ENCODE measurements around the gene HOPX.
"Not testable (repeated sequence)": the region's sequence is repeated elsewhere in the genome, so short reads cannot be mapped to it uniquely, and the experiment has no call there.

HOPX gene

DNA sequence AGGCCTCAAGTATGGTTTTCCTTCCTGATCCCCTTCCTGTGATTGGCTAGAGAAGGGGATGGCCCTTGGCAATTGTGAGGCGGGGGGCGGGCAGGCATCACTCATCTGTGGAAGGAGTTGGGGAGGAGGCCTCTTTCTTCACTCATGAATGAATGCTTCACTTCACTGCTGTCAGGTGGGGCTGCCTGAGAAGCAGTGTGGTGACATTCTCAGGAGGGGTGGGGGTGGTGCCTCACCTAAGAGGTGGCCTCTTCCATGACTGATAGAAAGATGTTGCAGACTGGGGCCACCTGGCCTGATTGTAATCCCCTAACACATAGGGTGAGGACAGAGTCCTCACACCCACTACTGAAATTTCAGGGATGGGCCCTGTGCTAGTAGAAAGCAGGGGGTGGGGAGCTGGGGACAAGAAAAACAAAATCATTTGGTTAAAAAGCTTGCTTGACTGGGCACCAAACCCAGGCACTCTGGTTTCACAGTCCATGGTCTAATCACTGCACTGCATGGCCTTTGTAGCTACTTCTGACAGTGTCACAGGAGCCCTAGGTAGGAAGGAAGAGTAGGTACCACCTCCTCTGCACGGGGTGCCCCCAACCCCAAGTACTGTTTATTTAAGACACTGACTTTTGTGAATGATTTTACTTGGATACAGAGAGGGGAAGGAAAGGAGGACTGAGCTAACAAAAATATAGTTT is 5.6 kb upstream of the HOPX start:
- DNase-seq = no peak

DNA sequence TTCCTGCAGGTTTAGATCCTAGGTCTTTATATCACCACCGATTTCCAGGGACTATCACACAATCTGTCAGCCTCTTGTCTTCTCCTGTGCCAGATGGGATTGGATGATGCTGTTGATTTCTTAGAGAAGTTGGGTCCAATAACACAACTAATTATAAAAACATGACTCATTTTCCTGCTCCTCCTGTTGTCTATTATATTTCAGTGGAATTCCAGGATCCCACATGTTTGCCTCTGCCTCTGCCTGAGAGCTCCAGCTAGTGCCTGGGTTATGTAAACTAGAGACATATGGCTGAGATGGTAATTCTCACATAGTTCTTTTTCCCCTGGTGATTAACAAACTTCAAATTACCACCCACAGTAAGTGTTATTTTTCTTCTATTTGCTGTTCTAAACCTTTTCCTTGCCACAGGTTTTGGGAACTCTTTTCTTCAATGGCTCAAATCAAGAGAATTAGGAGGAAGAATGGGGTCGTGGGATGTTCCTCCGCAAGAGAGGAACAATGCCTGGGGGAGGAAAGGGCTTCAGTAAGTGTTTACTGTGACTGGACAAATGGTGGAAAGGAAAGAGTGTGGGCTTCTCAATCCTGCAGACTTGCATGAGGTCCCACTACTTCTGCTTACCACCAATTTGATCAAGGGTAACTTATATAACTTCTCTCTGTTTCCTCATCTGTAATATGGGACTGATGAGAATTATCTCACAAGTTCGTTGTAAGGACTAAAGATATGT is 3.4 kb upstream of the HOPX start:
- no peak for DNase-seq

DNA sequence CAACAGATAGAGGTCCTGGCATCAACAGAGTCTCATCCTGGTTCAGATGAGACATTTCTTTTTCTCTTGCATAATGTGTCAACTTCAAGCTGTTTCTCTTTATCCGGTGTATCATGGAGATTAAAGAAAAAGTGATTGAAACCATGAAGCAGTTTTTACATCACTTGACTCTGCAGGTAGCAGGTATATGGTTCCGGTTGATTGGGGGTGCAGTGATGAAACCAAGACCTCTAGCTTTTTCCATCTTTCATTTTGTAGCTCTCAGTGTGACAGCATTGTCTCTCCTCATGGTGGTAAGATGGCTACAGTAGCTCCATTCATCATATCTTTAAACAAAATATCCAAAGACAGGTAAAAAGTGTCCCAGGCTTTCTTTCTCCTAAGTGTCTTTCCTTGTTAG is 2.4 kb upstream of the HOPX start:
- DNase-seq = no peak

DNA sequence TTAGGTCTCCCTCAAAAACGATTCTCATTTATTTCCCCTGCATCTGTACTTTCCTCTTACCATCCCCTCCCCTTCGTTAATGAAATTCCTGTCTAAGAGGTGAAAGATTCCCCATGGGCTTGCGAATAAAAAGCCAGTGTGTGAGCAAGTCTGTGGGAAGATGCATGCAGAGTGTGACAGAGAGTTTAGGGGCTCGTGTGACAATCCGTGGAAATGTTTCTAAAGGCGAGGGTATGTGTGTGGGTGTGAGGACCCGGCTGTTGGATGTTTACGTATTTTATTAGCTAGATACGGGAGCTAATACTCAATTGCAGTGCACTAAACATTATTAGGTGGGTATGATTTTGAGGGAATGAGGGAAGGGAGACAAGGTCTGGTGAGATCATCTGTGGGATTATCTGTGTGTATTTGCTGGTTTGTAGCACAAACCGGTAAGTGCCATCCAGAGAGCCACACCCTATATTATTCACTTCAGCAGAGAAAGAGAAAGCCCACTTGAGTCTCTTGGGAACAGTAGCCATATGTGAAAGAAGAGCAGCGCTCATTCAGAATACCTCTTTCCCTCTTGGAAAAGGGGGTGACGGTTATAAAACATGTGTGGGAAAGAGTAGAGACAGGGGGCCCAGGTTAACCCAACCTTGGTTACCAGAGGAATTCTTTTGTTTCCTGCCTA is 893 bp upstream of the HOPX start:
- DNase-seq = no peak

DNA sequence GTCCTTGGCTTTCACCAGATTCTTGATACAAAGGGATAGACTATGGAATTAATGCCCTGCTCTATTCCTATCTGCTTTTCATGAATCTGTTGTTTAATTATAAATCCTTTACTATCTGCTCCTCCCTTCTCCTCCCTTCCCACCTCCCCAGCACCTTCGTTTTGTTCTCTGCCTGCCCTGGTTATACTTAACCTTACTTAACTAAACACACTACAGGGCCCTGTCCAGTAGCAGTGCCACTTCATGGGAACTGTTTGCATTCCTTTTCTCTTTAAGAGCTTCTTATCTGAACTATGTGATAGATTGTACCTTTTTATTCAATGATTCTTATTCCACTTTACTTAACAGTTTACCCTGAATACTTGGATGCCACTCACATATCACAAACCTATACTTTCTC is 830 bp downstream of the HOPX start:
- DNase-seq = no peak

DNA sequence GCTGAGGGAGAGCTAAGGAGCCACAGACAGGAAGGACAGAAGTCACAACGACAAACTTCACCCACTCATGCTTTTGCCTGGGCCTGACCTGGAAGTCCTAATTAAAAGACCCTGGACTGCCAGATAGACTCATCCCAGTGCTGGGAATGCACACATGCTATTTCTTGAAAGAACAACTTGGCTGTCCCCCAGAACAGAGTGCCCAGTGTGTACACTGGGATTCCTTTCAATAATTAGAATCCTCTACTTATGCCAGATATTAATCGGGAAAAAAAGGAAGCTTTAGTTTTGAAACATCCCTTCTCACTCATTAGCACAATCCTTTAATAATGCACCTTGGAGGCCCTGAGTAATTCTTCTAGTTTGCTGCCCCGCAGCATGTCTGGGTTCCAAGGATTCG is 3.4 kb downstream of the HOPX start:
- DNase-seq = no peak

DNA sequence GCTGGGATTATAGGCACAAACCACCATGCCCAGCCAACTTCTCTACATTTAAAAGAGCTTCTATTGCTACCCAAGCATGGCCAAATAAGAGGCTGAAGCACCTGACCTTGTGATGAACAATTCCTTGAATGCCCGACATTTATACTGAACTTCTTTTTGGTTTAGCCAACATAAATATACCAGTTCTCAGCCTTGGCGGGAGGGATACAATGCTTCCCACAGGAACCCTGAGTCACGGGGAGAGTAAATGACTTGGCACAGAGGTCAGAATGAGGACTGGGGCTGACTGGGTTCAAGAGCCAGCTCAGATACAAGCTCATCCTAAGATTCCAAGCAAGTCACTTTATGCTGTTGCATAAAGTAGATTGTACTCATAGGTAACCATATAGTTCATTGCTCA is 6.1 kb downstream of the HOPX start:
- DNase-seq = no peak

DNA sequence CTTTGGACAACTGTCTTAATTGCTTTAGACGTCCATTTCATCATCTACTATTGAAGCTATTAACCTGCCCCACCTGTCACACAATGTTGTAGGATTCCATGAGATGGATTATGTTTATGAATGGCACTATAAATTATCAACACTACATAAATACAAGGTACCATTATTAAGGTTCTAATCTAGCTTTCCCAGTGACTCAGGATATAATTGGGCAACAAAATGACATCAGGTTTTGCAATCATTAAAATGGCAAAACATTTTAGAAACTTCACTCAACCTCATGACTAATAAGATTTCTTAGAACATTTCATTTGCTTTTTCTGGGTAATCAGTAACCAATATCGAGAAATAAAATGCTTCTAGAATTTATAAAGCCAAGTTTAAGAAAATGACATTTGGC is 9.2 kb downstream of the HOPX start:
- DNase-seq = no peak

DNA sequence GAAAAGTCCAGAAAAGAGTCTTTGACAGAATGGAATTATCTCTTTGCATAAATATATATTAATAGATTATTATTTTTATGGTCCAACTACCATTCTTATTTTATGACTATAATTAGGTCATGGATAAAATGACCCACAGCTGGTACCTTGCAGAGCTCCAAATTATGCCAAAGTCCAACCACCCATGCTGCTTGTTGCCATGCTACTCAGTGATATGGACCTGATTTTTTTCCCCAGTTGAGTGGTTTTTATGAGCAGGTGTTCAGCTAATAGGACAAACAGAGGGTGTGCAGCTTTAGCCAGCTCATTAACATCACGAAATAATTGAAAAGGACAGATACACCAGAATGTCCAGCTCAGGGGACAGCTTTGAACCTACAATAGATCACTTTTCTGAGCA is 9.7 kb downstream of the HOPX start:
- no peak for DNase-seq

DNA sequence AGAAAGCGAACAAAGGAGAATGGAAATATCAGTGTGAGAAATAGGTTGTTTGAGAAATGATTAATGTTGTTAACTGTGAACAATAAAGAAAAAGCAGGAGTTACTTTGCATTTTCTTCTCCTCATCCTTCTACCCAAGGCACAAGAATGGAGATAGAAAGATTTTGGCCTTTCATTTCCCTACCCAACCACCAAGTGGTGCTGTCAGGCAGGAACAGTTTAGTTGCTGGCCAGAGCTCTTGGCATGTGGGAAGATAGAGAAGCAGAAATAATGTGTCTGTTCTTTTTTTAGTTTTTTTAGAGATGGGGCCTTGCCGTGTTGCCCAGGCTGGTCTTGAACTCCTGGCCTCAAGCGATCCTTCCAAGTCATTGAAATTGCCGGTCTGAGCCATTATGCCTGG is 12.8 kb downstream of the HOPX start:
- no peak for DNase-seq

DNA sequence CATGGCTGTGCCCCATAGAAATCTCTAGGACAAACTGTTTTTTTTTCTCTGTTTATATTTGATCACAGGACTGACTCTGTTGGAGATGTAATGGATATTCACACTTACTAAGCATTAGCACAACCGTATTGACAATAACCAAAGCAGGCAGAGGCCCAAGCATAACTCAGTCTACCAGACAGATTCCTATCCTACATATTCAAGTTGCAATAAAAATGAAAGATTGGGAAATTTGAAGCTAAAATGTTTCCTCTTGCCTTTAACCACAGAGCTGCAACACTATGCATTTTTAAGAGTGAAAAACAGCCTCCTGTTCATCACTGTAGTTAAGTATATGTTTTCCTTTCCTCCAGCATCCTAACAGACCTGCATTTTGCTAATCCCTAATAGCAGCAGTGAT is 13.7 kb downstream of the HOPX start:
- not testable (repeated sequence) for DNase-seq

DNA sequence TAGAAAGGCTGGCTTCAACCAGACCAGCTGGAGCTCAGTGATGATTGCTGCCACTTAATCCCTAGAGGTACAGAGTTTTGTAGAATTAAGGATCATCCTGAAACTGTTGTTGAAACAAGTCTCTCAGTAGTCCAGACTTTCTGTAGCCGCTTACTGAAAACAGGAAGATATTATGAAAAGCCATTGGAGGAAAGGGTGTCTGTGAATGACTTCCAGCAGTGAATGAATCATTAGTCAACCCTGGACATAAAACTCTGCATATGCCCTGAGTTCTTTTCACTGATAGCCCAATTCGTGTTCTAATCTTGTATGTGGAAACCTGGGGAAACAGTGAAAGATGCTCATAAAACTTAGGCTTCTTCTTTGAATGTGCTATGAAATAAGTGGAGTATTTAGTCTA is 14.8 kb downstream of the HOPX start:
- no peak for DNase-seq

DNA sequence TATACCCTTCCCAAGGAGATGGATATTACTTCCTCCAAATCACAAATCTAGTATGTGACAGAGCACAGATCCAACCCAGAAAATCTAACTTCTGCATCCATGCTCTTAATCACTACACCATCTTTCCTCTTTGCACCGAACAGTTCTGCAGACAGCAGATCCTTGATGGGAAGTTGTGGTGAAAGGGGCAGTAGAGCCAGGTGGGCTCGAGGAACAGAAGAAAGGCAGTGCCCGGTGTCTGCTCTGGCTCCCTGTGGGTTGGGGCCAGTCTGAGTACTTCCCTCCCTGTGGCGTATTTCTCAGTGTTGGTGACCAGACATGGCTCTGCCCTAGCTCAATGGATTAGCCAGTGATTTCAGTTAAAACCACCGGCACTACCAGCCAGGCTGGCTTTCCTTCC is 15.3 kb downstream of the HOPX start:
- DNase-seq = no peak

DNA sequence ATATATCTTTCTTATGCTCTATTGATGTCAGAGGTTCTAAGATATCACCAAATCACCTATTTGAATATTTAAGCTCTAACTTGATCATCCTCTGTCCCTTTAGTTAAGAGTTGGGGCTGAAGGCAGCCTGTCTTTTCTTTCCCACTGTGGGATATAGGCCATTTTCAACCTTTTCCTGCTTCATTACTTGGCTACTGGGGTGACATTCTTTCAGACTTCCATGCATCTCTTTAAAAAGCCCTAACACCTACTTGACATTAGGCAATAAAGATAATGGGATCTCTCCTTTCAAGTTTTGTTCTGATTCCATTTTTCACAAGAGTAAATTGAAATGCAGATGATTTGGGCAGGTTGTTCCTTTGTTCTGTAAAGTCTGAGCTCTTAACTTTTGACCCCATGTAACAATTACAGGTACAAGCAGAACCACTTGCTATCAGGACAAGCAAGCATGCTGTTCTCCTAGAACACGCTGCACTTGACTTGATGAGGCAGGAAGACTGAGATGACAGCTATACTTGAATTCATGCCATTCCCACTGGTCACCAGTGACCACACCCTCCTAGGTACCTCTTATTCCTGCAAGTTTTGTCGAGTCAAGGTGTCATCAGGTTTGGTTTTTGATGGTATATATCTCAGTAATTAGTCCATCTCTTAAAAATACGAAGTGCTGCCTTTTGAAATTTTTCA is 18.2 kb downstream of the HOPX start:
- no peak for DNase-seq

DNA sequence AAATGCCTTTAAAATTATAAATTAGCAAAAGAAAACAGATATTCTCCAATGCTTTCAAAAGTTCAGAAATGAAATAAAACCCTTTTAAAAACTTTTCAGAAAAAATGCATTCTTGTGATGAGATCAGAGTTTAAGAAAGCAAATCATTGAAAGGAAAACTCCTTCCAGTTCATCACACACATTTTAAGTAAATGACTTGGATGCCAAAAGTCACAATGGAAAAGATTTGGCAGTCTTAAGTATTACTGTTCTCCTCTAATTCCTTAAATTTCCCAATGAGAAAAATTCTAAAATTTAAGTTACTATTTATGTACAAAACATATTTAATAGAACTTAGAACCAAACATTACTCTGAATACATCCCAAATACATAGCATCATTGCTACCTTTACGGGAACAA is 21.1 kb downstream of the HOPX start:
- DNase-seq = no peak

DNA sequence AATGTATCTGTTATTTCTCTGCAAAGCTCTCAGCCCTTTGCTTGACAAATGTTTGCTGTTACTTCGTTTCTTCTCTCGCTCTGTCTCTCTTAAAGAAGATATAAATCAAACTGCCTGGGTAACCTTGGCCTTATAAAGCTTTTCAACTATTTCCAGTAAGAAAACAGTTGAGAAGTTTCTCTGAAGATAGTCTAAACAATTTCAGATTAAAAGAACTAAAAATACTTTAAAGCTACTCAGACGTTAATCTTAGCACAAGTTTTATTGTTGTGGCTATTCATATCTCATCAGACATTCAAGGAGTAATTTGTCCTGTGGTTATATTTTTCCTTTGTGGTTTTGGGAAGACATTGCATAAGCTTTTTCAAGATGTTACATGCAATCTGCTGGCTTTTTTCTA is 22.6 kb downstream of the HOPX start:
- no peak for DNase-seq

DNA sequence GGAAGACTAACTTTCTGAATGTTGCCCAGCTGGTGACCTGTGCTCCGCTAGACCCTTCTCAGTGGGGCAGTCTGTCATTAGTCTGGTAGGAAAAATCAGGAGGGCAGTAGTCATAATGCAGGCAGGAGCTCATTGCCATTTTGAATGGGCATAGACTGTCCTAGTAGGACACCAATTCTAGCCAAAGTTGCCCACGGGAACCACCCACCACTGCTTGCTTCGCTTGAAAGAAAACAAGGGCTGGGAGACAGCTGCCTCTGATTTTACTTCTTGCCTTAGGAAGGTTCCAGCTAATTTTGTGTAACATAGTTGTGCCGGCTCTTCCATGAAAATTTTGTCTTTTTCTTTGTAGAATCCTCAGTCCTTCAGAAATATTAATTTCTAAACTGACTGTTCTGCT is 23.3 kb downstream of the HOPX start:
- no peak for DNase-seq

DNA sequence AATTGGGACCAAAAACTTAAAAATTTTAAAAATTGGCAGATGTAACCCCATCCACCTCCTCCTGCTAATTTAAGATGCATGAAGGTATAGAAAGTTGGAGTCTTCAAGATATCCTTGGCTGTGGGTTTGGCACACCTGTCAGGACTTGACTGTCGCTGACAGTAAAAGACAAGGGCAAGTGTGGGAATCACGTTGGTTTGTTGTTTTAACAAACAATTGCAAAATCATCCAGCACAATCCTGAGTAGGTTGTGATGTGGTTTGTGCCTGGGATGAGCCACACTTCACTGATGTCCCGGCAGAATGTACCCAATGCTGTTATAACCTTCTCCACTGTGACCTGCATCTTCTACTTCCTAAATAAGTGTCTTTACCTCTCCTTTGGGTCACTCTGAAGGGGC is 24.0 kb downstream of the HOPX start:
- DNase-seq = no peak

DNA sequence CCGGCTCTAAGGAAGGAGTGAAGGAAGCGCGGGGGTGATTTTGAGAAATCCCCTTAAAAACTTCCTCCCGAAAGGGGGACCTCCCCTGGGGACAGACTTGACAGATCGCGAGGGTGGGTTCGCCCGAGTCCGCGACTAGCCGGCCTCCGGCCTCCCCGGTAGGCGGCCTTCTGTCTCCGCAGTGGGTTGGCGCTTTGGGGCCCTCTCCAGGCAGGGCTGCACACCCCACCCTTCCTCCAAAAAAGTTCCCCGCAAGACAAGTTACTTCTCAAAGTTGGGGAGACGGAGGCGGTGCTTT is 24.8 kb downstream of the HOPX start:
- DNase-seq = no peak

DNA sequence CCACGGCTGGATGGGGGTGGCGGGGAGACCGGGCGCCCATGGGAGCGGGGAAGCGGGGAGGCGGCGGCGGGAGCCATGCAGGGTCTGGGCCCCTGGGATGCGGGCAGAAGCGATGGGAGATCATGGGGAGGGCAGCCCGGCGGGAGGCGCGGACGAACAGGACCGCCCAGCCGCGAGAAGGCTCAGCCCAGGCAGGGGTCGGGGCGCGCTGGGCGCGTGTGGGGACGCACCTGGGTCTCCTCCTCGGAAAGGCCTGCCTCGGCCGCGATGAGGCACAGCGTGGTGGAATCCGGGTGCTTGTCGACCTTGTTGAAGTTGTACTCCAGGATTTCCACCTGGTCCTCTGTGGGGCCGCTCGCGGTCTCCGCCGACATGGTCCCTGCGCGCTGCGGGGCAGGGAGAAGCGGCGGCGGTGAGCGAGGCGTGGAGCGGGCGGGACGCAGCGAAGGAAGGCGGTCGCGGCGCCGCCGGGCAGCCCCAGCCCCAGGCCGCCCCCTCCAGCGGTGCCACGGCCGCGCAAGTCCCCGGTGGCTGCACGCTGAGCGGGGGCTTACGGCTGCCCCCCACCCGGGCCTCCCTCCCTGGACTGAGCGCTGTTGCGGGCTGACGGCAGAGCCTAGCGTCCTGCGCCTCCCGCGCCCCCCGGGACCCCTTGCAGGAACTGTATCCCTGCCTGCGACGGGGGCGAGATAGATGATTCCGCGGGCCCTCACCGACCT is 25.3 kb downstream of the HOPX start:
- no peak for DNase-seq

DNA sequence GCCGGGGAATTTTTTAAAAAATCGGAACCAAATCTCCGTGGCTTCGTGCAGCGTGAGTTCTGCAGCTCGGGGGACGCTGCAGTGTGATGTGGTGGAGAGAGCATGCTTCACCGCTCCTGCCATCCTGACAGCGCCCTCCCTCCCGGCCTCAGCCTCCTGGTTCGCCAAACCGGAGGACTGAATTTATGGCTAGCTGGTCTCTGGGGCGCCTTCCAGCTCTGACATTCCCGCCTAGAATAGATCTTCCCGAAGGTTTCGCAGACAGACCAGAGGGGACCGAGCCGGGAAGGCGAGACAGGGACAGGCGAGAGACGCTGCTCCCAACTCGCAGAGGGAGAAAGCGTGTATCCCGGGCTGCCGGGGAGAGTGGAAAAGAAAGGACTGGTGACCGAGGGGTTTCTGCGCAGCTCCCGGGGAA is 25.9 kb downstream of the HOPX start:
- DNase-seq = no peak

DNA sequence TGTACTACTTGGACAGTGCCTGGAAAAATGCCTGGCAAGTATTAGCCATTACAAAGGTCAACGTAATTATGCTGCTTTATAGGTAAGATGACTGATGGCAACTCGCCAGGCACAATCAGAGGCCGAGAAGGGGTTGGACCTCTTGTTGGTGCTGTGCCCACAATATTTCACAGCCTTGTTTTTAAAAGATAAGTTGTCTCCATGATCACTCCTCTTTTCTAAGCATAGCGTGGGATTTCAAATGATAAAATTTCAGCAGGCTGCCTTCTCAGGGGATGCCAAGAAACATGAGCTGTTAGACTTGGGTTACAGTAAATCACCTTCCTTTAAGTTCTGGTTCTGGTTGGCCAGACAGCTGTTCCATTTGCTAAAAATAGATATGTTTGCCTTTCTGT is 26.9 kb downstream of the HOPX start:
- no peak for DNase-seq

DNA sequence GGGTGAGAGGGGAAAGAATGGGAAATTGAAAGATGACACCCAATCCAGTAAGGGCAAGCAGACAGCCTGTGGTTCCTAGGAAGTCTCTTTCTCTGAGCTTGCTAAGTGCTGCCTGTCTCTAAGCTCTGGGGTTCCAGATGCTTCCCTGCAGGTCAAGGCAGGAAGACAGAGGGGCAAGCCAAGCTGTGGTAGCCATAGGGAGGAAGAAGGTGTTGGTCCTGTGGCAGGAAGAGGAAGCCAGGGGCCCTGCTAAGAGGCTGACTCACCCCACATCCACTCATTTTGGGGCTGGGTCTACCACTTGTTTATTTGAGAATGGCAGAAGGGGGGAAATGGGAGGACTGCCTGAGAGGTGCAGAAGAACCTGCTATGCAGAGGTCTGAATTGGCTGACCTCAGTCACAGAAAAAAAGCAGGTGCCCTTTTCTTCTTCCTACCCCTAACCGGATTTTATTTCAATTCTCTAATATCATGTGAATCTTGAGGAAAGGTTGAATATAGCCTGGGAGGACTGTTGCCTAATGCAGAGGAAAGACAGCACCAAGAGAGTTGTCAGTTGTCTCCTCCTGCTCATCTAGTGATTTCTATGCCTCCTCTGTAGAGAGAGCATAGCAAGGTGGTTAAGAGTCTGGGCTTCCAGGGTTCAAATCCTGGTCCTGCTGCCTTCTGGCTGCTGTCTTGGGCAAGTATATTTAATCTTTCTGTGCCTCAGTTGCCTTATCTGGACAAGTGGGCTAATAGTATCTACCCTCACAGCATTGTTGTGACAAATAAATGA is 27.4 kb downstream of the HOPX start:
- no peak for DNase-seq

All from SHP77 treated with DMSO at 0.1 percent for 48 hours (cell line).